A673 (cell line): ENCODE data around the gene TMX2.

Experiments used
- CTCF ChIP-seq: fragments of 300-800, 200-600 bp; sonication (generic); conservative IDR thresholded peaks from 2 replicates; pipeline ENCODE4 v1.5.1; 2017; ENCODE audit warnings: low read depth, mild to moderate bottlenecking, antibody characterized with exemption, low read length, moderate library complexity, mixed read lengths
- EZH2 ChIP-seq: fragments of 200-600 bp; sonication (generic); IDR thresholded peaks from 2 replicates; pipeline ENCODE4 v1.6.1; 2017; ENCODE audit warnings: borderline replicate concordance, low read depth, mild to moderate bottlenecking, mixed read lengths, antibody characterized with exemption, low read length; ENCODE audit not compliant: poor library complexity, severe bottlenecking

- no peak for TF ChIP-seq EZH2
- no peak for TF ChIP-seq CTCF
Measured at GRCh38 chr11:57674251-57674650, 38.1 kb upstream of the TMX2 start.
